Neural progenitor cell (in vitro differentiated cells): ENCODE results near the gene MED12L. TPM values are rescaled to one million over a fixed set of nuclear protein-coding genes. Genes with fewer than 3 reads are reported as not detected.

Experiments
- DNase-seq: peaks from one replicate; pipeline ENCODE4 v3.0.0-alpha.2; 2016; ENCODE audit warnings: low spot score
- H2AFZ ChIP-seq: fragments of 200-600 bp; sonication (generic); replicated peaks from 2 replicates; pipeline ENCODE4 v1.6.1; 2016; ENCODE audit warnings: antibody characterized with exemption
- H3F3A ChIP-seq: fragments of 200-600 bp; sonication (generic); 2 replicates; pipeline ENCODE4 v1.6.1; 2016; ENCODE audit warnings: antibody characterized with exemption, low read depth
- H3K27ac ChIP-seq: fragments of 200-600 bp; sonication (generic); 2 replicates; pipeline ENCODE4 v1.5.1; 2016; ENCODE audit warnings: mild to moderate bottlenecking
- H3K27me3 ChIP-seq: fragments of 200-600 bp; sonication (generic); 2 replicates; pipeline ENCODE4 v1.6.1; 2016; ENCODE audit warnings: mild to moderate bottlenecking, moderate library complexity
- H3K36me3 ChIP-seq: fragments of 200-600 bp; sonication (generic); 2 replicates; pipeline ENCODE4 v1.5.1; 2016
- H3K4me1 ChIP-seq: fragments of 200-600 bp; sonication (generic); 2 replicates; pipeline ENCODE4 v1.6.1; 2016; ENCODE audit warnings: mixed run types
- H3K4me2 ChIP-seq: fragments of 200-600 bp; sonication (generic); 2 replicates; pipeline ENCODE4 v1.6.1; 2016
- H3K4me3 ChIP-seq: fragments of 200-600 bp; sonication (generic); 2 replicates; pipeline ENCODE4 v1.5.1; 2016
- H3K79me2 ChIP-seq: fragments of 200-600 bp; sonication (generic); 2 replicates; pipeline ENCODE4 v1.6.1; 2016; ENCODE audit warnings: low read depth
- H3K9ac ChIP-seq: fragments of 200-600 bp; sonication (generic); 2 replicates; pipeline ENCODE4 v1.6.1; 2016
- H3K9me3 ChIP-seq: fragments of 200-600 bp; sonication (generic); 2 replicates; pipeline ENCODE4 v1.5.1; 2016; ENCODE audit warnings: low read depth
- H4K20me1 ChIP-seq: fragments of 200-600 bp; sonication (generic); 2 replicates; pipeline ENCODE4 v1.6.1; 2016; ENCODE audit warnings: low read depth
- H3K27ac Mint-ChIP-seq: 3 replicates; pipeline ENCODE4 v1.8.0; 2021; ENCODE audit warnings: mixed read lengths
- H3K27me3 Mint-ChIP-seq: 2 replicates; pipeline ENCODE4 v1.8.0; 2022; ENCODE audit warnings: low read depth, mild to moderate bottlenecking, inconsistent platforms, moderate library complexity, mixed read lengths; ENCODE audit not compliant: insufficient read depth
- H3K36me3 Mint-ChIP-seq: 3 replicates; pipeline ENCODE4 v1.8.0; 2021; ENCODE audit warnings: mixed read lengths
- H3K4me1 Mint-ChIP-seq: 3 replicates; pipeline ENCODE4 v1.8.0; 2021; ENCODE audit warnings: mixed read lengths
- H3K4me3 Mint-ChIP-seq: 3 replicates; pipeline ENCODE4 v1.8.0; 2021; ENCODE audit warnings: mild to moderate bottlenecking, moderate library complexity, mixed read lengths
- H3K9me3 Mint-ChIP-seq: 3 replicates; pipeline ENCODE4 v1.8.0; 2020; ENCODE audit warnings: mixed read lengths
- EZH2 ChIP-seq: fragments of 200-600 bp; sonication (generic); IDR thresholded peaks from 2 replicates; pipeline ENCODE4 v1.6.1; 2017; ENCODE audit warnings: antibody characterized with exemption, mild to moderate bottlenecking, moderate library complexity
- EZH2phosphoT487 ChIP-seq: fragments of 200-600 bp; sonication (generic); IDR thresholded peaks from 2 replicates; pipeline ENCODE4 v1.6.1; 2017; ENCODE audit warnings: antibody characterized with exemption
- total RNA-seq: library from RNA; depleted of rRNA; stranded (reverse); fragments of >200 nt; gene quantifications from 2 replicates; pipeline ENCODE4 v1.2.3, GENCODE V29; 2015; ENCODE audit warnings: low replicate concordance
- TF ChIP-seq, protein P1 (sequence below): fragments of 200-600 bp; sonication (generic); IDR thresholded peaks from 2 replicates; pipeline ENCODE4 v1.5.1; 2017; ENCODE audit warnings: antibody characterized with exemption, mild to moderate bottlenecking

The MED12L gene
- total RNA-seq, 1 donor from 2014 or later, result 16.5 TPM

- Histone ChIP-seq H3K9me3 (no peaks in the 10 kb centered on the region), H3K9ac (no peak overlapping the region), H3K27ac (no peak overlapping the region), H3F3A (no peaks in the 10 kb centered on the region), H3K79me2 (peaks cover 73% of the 10 kb centered on the region), H3K36me3 (no peaks in the 10 kb centered on the region), H3K4me1 (peaks cover 19% of the 10 kb centered on the region), H4K20me1 (no peaks in the 10 kb centered on the region), H2AFZ (no peak overlapping the region), H3K4me3 (no peak overlapping the region), H3K4me2 (no peak overlapping the region), H3K27me3 (no peaks in the 10 kb centered on the region)
- Mint-ChIP-seq H3K4me1 (peaks cover 13% of the 10 kb centered on the region), H3K9me3 (peaks cover 4% of the 10 kb centered on the region), H3K27me3 (peaks cover 3% of the 10 kb centered on the region), H3K36me3 (peaks cover 2% of the 10 kb centered on the region), H3K27ac (no peak overlapping the region), H3K4me3 (no peak overlapping the region)
- TF ChIP-seq EZH2, result no peak
- TF ChIP-seq EZH2phosphoT487, result no peak
- TF ChIP-seq, protein P1, sequence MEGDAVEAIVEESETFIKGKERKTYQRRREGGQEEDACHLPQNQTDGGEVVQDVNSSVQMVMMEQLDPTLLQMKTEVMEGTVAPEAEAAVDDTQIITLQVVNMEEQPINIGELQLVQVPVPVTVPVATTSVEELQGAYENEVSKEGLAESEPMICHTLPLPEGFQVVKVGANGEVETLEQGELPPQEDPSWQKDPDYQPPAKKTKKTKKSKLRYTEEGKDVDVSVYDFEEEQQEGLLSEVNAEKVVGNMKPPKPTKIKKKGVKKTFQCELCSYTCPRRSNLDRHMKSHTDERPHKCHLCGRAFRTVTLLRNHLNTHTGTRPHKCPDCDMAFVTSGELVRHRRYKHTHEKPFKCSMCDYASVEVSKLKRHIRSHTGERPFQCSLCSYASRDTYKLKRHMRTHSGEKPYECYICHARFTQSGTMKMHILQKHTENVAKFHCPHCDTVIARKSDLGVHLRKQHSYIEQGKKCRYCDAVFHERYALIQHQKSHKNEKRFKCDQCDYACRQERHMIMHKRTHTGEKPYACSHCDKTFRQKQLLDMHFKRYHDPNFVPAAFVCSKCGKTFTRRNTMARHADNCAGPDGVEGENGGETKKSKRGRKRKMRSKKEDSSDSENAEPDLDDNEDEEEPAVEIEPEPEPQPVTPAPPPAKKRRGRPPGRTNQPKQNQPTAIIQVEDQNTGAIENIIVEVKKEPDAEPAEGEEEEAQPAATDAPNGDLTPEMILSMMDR, result no peak
- no peak for DNase-seq
These were observed 14.6 kb downstream of the MED12L start for GRCh38 chr3:151100076-151100475.

DNA sequence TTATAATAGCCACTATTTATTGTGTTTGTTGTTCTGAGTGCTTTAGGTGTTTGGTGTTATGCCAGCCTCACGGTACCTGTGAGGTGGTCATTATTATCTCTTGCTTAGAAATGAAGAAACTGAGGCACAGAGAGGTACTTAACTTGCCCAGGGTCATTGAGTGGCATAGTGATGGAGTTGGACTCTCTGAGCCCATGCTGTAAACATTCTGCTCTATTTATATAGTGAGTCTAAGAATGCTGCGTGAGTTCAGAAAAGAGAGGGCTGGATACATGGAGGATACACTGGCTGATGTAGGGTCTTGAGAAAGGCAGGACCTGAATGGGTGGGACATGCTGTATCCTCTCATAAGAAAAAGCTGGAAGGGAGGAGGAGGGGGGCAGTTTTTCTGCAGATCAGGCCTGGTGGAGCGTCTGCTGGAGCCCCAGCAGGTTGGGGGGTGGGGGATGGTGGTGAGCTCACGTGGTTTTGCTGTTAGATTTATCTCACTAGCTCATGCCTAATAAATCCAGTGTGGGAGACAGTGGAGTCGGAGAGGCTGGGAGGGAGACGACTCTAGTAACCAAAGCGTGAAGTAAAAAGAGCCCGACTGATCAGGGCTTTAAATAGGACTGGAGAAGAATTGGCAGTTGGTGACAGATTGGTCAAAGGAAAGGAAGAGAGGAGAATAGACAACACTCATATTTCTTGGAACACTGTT is 16.0 kb downstream of the MED12L start:
- Histone ChIP-seq H2AFZ (no peak overlapping the region), H3K79me2 (peaks cover 62% of the 10 kb centered on the region), H3K36me3 (no peaks in the 10 kb centered on the region), H3K4me3 (no peak overlapping the region), H3K27me3 (no peaks in the 10 kb centered on the region), H3K9me3 (no peaks in the 10 kb centered on the region), H3K4me1 (peaks cover 13% of the 10 kb centered on the region), H3K9ac (no peak overlapping the region), H3F3A (no peaks in the 10 kb centered on the region), H3K4me2 (peak overlapping the region; percentile 8), H4K20me1 (no peaks in the 10 kb centered on the region), H3K27ac (no peak overlapping the region)
- Mint-ChIP-seq H3K27ac (peak overlapping the region; percentile 34), H3K36me3 (peaks cover 2% of the 10 kb centered on the region), H3K27me3 (peaks cover 3% of the 10 kb centered on the region), H3K4me3 (no peak overlapping the region), H3K9me3 (peaks cover 4% of the 10 kb centered on the region), H3K4me1 (peaks cover 13% of the 10 kb centered on the region)
- DNase-seq, result no peak
- TF ChIP-seq EZH2phosphoT487, result no peak
- TF ChIP-seq, protein P1, result no peak
- no peak for TF ChIP-seq EZH2

GRCh38 chr3:151106311-151106710 is 20.8 kb downstream of the MED12L start:
- DNase-seq, result no peak
- no peaks in the 10 kb centered on the region for H3K36me3 ChIP-seq
- no peak overlapping the region for H3K4me2 ChIP-seq
- no peak overlapping the region for H3K27ac Mint-ChIP-seq
- peaks cover 4% of the 10 kb centered on the region for H3K36me3 Mint-ChIP-seq
- peaks cover 2% of the 10 kb centered on the region for H3K9me3 Mint-ChIP-seq
- peak overlapping the region; percentile 32 for H3K27ac ChIP-seq
- peaks cover 34% of the 10 kb centered on the region for H3K4me1 ChIP-seq
- H4K20me1 ChIP-seq, result peaks cover 8% of the 10 kb centered on the region
- H3K9me3 ChIP-seq, result no peaks in the 10 kb centered on the region
- no peaks in the 10 kb centered on the region for H3K27me3 Mint-ChIP-seq
- H3K9ac ChIP-seq, result no peak overlapping the region
- H3K4me3 ChIP-seq, result no peak overlapping the region
- H2AFZ ChIP-seq, result no peak overlapping the region
- no peaks in the 10 kb centered on the region for H3K27me3 ChIP-seq
- TF ChIP-seq EZH2 (no peak), EZH2phosphoT487 (no peak)
- TF ChIP-seq, protein P1, result no peak
- peaks cover 27% of the 10 kb centered on the region for H3K4me1 Mint-ChIP-seq
- peaks cover 18% of the 10 kb centered on the region for H3F3A ChIP-seq
- H3K4me3 Mint-ChIP-seq, result no peak overlapping the region
- peaks cover 70% of the 10 kb centered on the region for H3K79me2 ChIP-seq
